ENCODE data around the gene TTC29.
"Not testable (repeated sequence)": the region's sequence is repeated elsewhere in the genome, so short reads cannot be mapped to it uniquely, and the experiment has no call there.

GRCh38 chr4:146822980-146823379, 122.7 kb downstream of the TTC29 start:
- TF ChIP-seq CTCF, EZH2, EZH2phosphoT487 (IDR thresholded peaks at IDR 0.05): not testable (repeated sequence)

Measured in neural progenitor cell (in vitro differentiated cells).